Measurements from ENCODE around the gene ADPRHL1. TPM values are rescaled to one million over a fixed set of nuclear protein-coding genes. Genes with fewer than 3 reads are reported as not detected.

ADPRHL1 gene
- total and polyA plus RNA-seq, 5 donors from 2014 or later = 0.24 to 0.64 (median 0.56) TPM; not detected in 1

- H3K36me3 ChIP-seq (ENCODE audit: control insufficient read depth, insufficient read depth, low read length) = peaks cover 29% of the 10 kb centered on the region
- Mint-ChIP-seq H3K9me3 (no peaks in the 10 kb centered on the region), H3K4me3 (peak overlapping the region; percentile 52 to 72 (median 62)), H3K27me3 (no peaks in the 10 kb centered on the region), H3K27ac (peak overlapping the region; percentile 44 to 80 (median 73)), H3K4me1 (peaks cover 20 to 67% (median 51%) of the 10 kb centered on the region in 4 donors), H3K36me3 (peaks cover 22% of the 10 kb centered on the region)
- no peaks in the 10 kb centered on the region for H3K27me3 ChIP-seq (ENCODE audit: control insufficient read depth, insufficient read depth, low read length)
- DNase-seq (peak in 1 of 3 donors; percentile 67), ATAC-seq (ENCODE audit: low read depth in 2 of 2) (peak; percentile 49 to 62)
- H3K4me1 ChIP-seq (ENCODE audit: control insufficient read depth, insufficient read depth, low read length, poor library complexity, severe bottlenecking) = peaks cover 34% of the 10 kb centered on the region
- H3K9me3 ChIP-seq (ENCODE audit: control insufficient read depth in 2 of 2, low read length in 2 of 2) = no peaks in the 10 kb centered on the region
- no peak overlapping the region for H3K27ac ChIP-seq (ENCODE audit: insufficient read depth, low read length, poor library complexity, severe bottlenecking)
- H3K4me3 ChIP-seq (ENCODE audit: low read depth, low read length) = peak overlapping the region; percentile 9
These were observed 40.1 kb upstream of the ADPRHL1 start for GRCh38 chr13:113493315-113493951.

- Mint-ChIP-seq H3K36me3 (peaks cover 16% of the 10 kb centered on the region), H3K9me3 (no peaks in the 10 kb centered on the region), H3K27ac (peak overlapping the region in 2 of 3 donors; percentile 51 to 91), H3K4me3 (peak overlapping the region; percentile 52 to 92 (median 88)), H3K4me1 (peaks cover 28 to 80% (median 59%) of the 10 kb centered on the region in 4 donors), H3K27me3 (no peaks in the 10 kb centered on the region)
- H3K27ac ChIP-seq (ENCODE audit: insufficient read depth, low read length, poor library complexity, severe bottlenecking) = no peak overlapping the region
- H3K4me1 ChIP-seq (ENCODE audit: control insufficient read depth, insufficient read depth, low read length, poor library complexity, severe bottlenecking) = peaks cover 34% of the 10 kb centered on the region
- H3K27me3 ChIP-seq (ENCODE audit: control insufficient read depth, insufficient read depth, low read length) = no peaks in the 10 kb centered on the region
- DNase-seq (no peak), ATAC-seq (ENCODE audit: low read depth in 2 of 2) (no peak)
- no peak overlapping the region for H3K4me3 ChIP-seq (ENCODE audit: low read depth, low read length)
- no peaks in the 10 kb centered on the region for H3K9me3 ChIP-seq (ENCODE audit: control insufficient read depth in 2 of 2, low read length in 2 of 2)
- peaks cover 16% of the 10 kb centered on the region for H3K36me3 ChIP-seq (ENCODE audit: control insufficient read depth, insufficient read depth, low read length)
These were observed 38.7 kb upstream of the ADPRHL1 start for GRCh38 chr13:113491982-113492381.

- peaks cover 29 to 80% (median 59%) of the 10 kb centered on the region in 4 donors for H3K4me1 Mint-ChIP-seq
- H3K27ac ChIP-seq (ENCODE audit: insufficient read depth, low read length, poor library complexity, severe bottlenecking) = peak overlapping the region; percentile 62
- ATAC-seq (ENCODE audit: low read depth in 2 of 2) (no peak), DNase-seq (no peak)
- H3K27me3 ChIP-seq (ENCODE audit: control insufficient read depth, insufficient read depth, low read length) = no peaks in the 10 kb centered on the region
- H3K4me3 Mint-ChIP-seq = peak overlapping the region; percentile 52 to 92 (median 88)
- H3K9me3 Mint-ChIP-seq = no peaks in the 10 kb centered on the region
- peaks cover 11% of the 10 kb centered on the region for H3K36me3 Mint-ChIP-seq
- H3K27ac Mint-ChIP-seq = peak overlapping the region in 2 of 3 donors; percentile 51 to 91
- H3K9me3 ChIP-seq (ENCODE audit: control insufficient read depth in 2 of 2, low read length in 2 of 2) = no peaks in the 10 kb centered on the region
- H3K4me3 ChIP-seq (ENCODE audit: low read depth, low read length) = no peak overlapping the region
- H3K4me1 ChIP-seq (ENCODE audit: control insufficient read depth, insufficient read depth, low read length, poor library complexity, severe bottlenecking) = peaks cover 34% of the 10 kb centered on the region
- H3K36me3 ChIP-seq (ENCODE audit: control insufficient read depth, insufficient read depth, low read length) = peaks cover 10% of the 10 kb centered on the region
- no peaks in the 10 kb centered on the region for H3K27me3 Mint-ChIP-seq
These were observed 38.2 kb upstream of the ADPRHL1 start for GRCh38 chr13:113491418-113491883.

DNA sequence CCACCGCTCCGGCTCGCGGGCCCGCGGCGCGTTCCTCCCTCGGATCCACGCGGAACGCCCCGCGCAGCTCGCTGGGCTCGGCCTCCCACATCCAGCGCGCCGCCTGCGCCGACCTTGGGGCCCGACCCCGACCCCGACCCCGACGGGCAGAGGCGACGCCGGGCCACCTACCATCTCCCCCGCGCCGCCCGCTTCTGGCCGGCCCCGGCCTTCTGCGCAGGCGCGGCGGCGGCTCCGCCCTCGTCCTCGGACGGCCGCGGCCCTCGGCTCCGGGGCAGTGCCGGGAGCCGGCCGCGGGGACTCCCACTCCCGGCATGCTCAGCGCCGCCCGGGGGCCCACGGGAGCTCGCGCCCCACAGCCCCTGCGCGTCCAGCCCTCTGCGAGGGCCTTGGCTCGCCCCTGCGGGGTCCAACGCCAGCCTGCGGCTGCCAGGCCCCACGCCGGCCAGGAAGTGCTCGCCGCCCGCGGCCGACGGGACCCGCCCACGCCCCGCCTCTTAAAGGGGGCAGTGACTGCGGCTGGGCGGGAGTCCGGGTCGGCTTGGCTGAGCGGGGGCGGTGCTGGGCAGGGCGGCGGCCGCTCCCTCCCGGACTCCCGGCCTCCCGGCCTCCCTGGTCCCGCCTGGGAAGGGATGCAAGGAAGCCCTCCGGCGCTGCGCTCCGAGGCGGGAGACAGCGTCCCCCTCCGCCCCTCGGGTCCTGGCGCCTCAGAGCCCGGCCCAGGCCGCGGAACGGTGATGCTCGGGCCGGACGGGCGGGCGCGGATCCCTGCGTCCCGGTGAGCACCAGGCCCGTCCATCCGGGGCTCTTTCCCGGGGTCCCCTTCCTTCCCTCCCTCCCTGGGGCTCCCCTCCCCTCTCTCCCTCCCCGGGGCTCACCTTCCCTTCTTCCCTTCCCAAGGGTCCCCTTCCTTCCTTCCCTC, 37.5 kb upstream of the ADPRHL1 start, which contains the start of gene DCUN1D2:
Gene DCUN1D2, minus strand, starts transcription at position 216 of the 922 bp plus-strand sequence. Its CDS starts 42 bp downstream, at position 174.
- Histone ChIP-seq H3K4me3 (ENCODE audit: low read depth, low read length) (peak within 1 kb of the TSS; percentile 75), H3K36me3 (ENCODE audit: control insufficient read depth, insufficient read depth, low read length) (peaks cover 4% of the 10 kb centered on the region), H3K27me3 (ENCODE audit: control insufficient read depth, insufficient read depth, low read length) (no peaks in the 10 kb centered on the region), H3K9me3 (ENCODE audit: control insufficient read depth in 2 of 2, low read length in 2 of 2) (no peaks in the 10 kb centered on the region), H3K4me1 (ENCODE audit: control insufficient read depth, insufficient read depth, low read length, poor library complexity, severe bottlenecking) (peaks cover 29% of the 10 kb centered on the region), H3K27ac (ENCODE audit: insufficient read depth, low read length, poor library complexity, severe bottlenecking) (peak within 1 kb of the TSS; percentile 62)
- H3K9me3 Mint-ChIP-seq = no peaks in the 10 kb centered on the region
- H3K27me3 Mint-ChIP-seq = no peaks in the 10 kb centered on the region
- H3K36me3 Mint-ChIP-seq = peaks cover 5% of the 10 kb centered on the region
- H3K4me1 Mint-ChIP-seq = peaks cover 28 to 77% (median 58%) of the 10 kb centered on the region in 4 donors
- peak; percentile 70 to 78 for ATAC-seq (ENCODE audit: low read depth in 2 of 2)
- H3K27ac Mint-ChIP-seq = peak within 1 kb of the TSS; percentile 83 to 87 (median 85)
- H3K4me3 Mint-ChIP-seq = peak within 1 kb of the TSS; percentile 92 to 98 (median 94)
- DNase-seq = peak; percentile 71 to 83 (median 73)

GRCh38 chr13:113489549-113490495, 36.5 kb upstream of the ADPRHL1 start:
- Histone ChIP-seq H3K27me3 (ENCODE audit: control insufficient read depth, insufficient read depth, low read length) (no peaks in the 10 kb centered on the region), H3K36me3 (ENCODE audit: control insufficient read depth, insufficient read depth, low read length) (no peaks in the 10 kb centered on the region), H3K4me3 (ENCODE audit: low read depth, low read length) (peak overlapping the region; percentile 75), H3K27ac (ENCODE audit: insufficient read depth, low read length, poor library complexity, severe bottlenecking) (peak overlapping the region; percentile 62), H3K9me3 (ENCODE audit: control insufficient read depth in 2 of 2, low read length in 2 of 2) (no peaks in the 10 kb centered on the region), H3K4me1 (ENCODE audit: control insufficient read depth, insufficient read depth, low read length, poor library complexity, severe bottlenecking) (peaks cover 28% of the 10 kb centered on the region)
- Mint-ChIP-seq H3K4me3 (peak overlapping the region; percentile 92 to 98 (median 94)), H3K27ac (peak overlapping the region; percentile 83 to 87 (median 85)), H3K4me1 (peaks cover 34 to 73% (median 56%) of the 10 kb centered on the region in 4 donors), H3K9me3 (no peaks in the 10 kb centered on the region), H3K36me3 (peaks cover 3% of the 10 kb centered on the region), H3K27me3 (no peaks in the 10 kb centered on the region)
- ATAC-seq (ENCODE audit: low read depth in 2 of 2) = peak; percentile 18 to 22
- DNase-seq = peak; percentile 6 to 49 (median 33)

- peaks cover 28% of the 10 kb centered on the region for H3K4me1 ChIP-seq (ENCODE audit: control insufficient read depth, insufficient read depth, low read length, poor library complexity, severe bottlenecking)
- Mint-ChIP-seq H3K4me3 (peak overlapping the region; percentile 92 to 98 (median 94)), H3K27me3 (no peaks in the 10 kb centered on the region), H3K27ac (peak overlapping the region in 1 of 3 donors; percentile 83), H3K36me3 (peaks cover 3% of the 10 kb centered on the region), H3K4me1 (peaks cover 29 to 71% (median 52%) of the 10 kb centered on the region in 4 donors), H3K9me3 (no peaks in the 10 kb centered on the region)
- H3K27ac ChIP-seq (ENCODE audit: insufficient read depth, low read length, poor library complexity, severe bottlenecking) = no peak overlapping the region
- DNase-seq (no peak), ATAC-seq (ENCODE audit: low read depth in 2 of 2) (no peak)
- H3K9me3 ChIP-seq (ENCODE audit: control insufficient read depth in 2 of 2, low read length in 2 of 2) = no peaks in the 10 kb centered on the region
- H3K36me3 ChIP-seq (ENCODE audit: control insufficient read depth, insufficient read depth, low read length) = no peaks in the 10 kb centered on the region
- H3K27me3 ChIP-seq (ENCODE audit: control insufficient read depth, insufficient read depth, low read length) = no peaks in the 10 kb centered on the region
- peak overlapping the region; percentile 75 for H3K4me3 ChIP-seq (ENCODE audit: low read depth, low read length)
These were observed 35.9 kb upstream of the ADPRHL1 start for GRCh38 chr13:113489171-113489548.

GRCh38 chr13:113488283-113488682, 35.0 kb upstream of the ADPRHL1 start:
- Mint-ChIP-seq H3K9me3 (no peaks in the 10 kb centered on the region), H3K4me1 (peaks cover 25 to 64% (median 47%) of the 10 kb centered on the region in 4 donors), H3K27me3 (no peaks in the 10 kb centered on the region), H3K27ac (no peak overlapping the region), H3K36me3 (peaks cover 6% of the 10 kb centered on the region), H3K4me3 (peak overlapping the region; percentile 50 to 92 (median 68))
- Histone ChIP-seq H3K36me3 (ENCODE audit: control insufficient read depth, insufficient read depth, low read length) (peaks cover 2% of the 10 kb centered on the region), H3K27ac (ENCODE audit: insufficient read depth, low read length, poor library complexity, severe bottlenecking) (no peak overlapping the region), H3K9me3 (ENCODE audit: control insufficient read depth in 2 of 2, low read length in 2 of 2) (no peaks in the 10 kb centered on the region), H3K4me3 (ENCODE audit: low read depth, low read length) (peak overlapping the region; percentile 3), H3K27me3 (ENCODE audit: control insufficient read depth, insufficient read depth, low read length) (no peaks in the 10 kb centered on the region), H3K4me1 (ENCODE audit: control insufficient read depth, insufficient read depth, low read length, poor library complexity, severe bottlenecking) (peaks cover 27% of the 10 kb centered on the region)
- no peak for DNase-seq
- ATAC-seq (ENCODE audit: low read depth in 2 of 2) = no peak

All from CD4-positive, CD25-positive, alpha-beta regulatory T cell (primary cell).